Fibroblast of lung (primary cell): Measurements from ENCODE around the gene CCDC102A.

Experiments
- CTCF ChIP-seq, 2 donors: IDR thresholded peaks in 1 of 2; conservative IDR thresholded peaks in 1 of 2; 1 replicate in 1 of 2; 2 replicates in 1 of 2; pipeline ENCODE4 v1.5.1; 2011 to 2012; ENCODE audit warnings: low read length in 2 of 2, control low read depth in 1 of 2, inconsistent platforms in 1 of 2, low read depth in 1 of 2, mild to moderate bottlenecking in 1 of 2
- EZH2 ChIP-seq: IDR thresholded peaks from 2 replicates; pipeline ENCODE4 v1.5.1; 2012; ENCODE audit warnings: low read length, control low read depth, mild to moderate bottlenecking; ENCODE audit errors: missing control alignments

DNA sequence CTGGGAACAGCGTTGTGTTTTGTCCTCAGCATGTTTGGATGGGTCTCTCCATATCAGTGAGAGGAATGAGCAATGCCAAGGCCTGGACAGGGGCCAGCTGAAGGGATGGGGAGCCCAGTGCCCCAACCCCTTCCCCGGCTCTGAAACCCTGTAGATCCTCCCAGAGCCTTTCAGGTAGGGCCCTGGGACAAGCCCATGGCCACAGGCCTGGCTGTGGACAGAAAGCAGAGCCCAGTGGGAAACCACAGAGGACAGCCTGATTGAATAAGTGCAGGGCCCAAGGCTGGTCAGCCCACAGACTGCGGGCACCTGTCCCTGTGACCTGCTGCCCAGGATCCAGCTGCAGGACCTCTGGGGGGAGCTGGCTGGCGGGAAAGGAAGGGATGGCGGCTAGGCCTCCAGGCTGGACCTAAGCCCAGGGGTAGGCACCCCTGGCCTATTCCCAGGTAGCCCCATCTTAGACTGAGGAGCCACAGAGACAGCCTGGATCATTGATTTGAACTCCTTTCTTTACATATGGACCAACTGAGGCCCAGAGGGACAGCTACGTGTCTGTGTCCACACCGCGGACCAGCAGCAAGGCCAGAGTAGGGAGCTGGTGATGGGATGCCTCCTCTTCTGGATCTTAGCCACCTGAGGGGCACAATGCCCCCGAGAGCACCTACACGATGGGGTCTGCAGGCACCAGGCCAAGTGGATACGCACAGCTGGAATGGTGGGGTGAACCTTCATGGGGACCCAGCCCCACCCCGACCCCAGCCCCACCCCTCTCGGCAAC lies 1.3 kb downstream of the CCDC102A start:
- TF ChIP-seq CTCF (conservative IDR thresholded peaks at IDR 0.05 in 1 of 2, IDR thresholded peaks at IDR 0.05 in 1 of 2; ENCODE audit: low read depth in 1 of 2, low read length in 2 of 2) = no peak
- TF ChIP-seq EZH2 = no peak
